Left hindlimb (tissue), 1 donor: ENCODE measurements around the gene ZNF148.

Experiments used
- DNase-seq: peaks from one replicate; pipeline ENCODE4 v3.0.0-alpha.2; 2018

Gene ZNF148

GRCh38 chr3:125186800-125187598, 188.1 kb downstream of the ZNF148 start:
- DNase-seq: no peak

GRCh38 chr3:125186261-125186787, 188.8 kb downstream of the ZNF148 start:
- no peak for DNase-seq

DNA sequence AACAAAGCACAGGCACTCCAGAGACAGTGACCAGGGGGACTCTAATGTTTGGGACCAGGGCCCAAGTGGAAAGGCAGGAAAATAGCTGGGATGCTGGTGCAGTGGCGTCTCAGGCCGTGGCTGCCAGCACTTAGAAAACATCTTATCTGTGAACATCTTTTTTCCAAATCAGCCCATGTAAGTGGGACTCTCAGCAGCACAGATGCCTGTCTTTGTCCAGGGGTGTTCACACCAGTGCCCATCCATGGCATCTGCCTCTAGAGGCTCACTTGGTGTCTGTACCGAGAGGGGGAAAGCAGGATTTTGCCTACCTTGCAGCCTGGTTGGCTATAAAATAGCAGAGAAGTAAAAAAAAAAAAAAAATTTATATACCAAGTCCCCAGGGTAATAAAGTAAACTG, 189.3 kb downstream of the ZNF148 start:
- DNase-seq: no peak

DNA sequence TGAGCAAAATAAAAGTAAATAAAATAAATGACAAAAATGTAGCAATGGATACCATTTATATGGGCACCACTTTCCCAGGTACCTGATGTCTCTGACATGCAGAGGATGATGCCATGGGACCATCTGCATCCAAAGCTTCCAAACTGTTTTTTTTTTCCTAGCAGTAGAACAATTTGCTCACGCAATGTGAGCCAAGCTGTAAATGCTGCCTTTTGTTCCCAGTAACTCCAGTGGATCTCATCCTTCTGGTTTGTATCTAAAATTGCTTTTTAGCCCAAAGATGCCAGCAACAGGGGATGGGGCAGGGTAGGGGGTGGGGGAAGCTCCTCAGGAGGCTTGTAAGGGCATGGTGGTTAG, 195.3 kb downstream of the ZNF148 start:
- no peak for DNase-seq

DNA sequence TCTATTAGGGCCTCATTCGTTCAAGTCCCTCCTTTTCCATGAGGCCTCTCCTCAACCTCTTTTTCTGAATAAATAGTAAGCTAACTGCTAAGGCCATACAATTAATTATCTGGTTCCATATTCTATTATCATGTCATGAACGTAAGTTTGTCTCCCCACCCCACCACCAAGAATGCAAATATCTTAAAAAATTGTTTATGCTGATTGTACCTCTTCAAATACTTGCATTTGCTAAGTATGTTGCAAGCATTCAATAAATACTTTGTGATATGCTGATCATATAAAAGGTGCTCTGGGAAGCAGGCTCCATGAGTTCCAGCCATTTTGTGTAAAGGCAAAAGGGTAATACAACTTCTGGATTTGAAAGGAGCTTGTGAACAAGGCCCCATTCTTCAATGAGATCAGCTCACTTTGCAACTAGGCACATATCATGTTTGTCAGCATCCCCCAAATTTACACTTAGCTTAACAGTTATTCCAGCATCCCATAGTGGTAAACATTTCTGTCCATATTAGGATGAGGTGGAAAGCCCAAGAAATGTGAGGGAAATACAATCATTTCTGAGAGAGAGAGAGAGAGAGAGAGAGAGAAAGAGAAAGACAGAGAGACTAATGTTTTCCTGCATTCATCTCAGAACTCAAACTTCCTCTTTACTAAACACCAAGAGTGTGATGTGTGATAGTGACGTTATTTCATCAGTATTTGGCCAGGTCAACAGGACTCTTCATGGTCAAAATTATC, 195.8 kb downstream of the ZNF148 start:
- DNase-seq: no peak

- no peak for DNase-seq
These were observed 197.4 kb downstream of the ZNF148 start for GRCh38 chr3:125177746-125178145.
